K562 (cell line): ENCODE results near the gene ODAD4. TPM values are rescaled to one million over a fixed set of nuclear protein-coding genes. Genes with fewer than 3 reads are reported as not detected.

Experiments used
- ATF3 ChIP-seq, 2 experiments: fragments of 450-650 bp in 1 of 2; sonication (generic) in 1 of 2; formaldehyde crosslinking in 1 of 2; IDR thresholded peaks in 1 of 2; conservative IDR thresholded peaks in 1 of 2; 2 replicates each; pipeline versions ENCODE4 v1.6.1 to v1.8.1; 2016 to 2023; ENCODE audit warnings: mild to moderate bottlenecking in 2 of 2, moderate library complexity in 2 of 2, inconsistent platforms in 1 of 2, missing genetic modification reagents in 1 of 2
- BHLHE40 ChIP-seq: IDR thresholded peaks from 2 replicates; pipeline ENCODE4 v1.6.1; 2011; ENCODE audit warnings: low read length, improper control_type of control experiment
- CBFA2T2 ChIP-seq: fragments of 450-650 bp; conservative IDR thresholded peaks from 2 replicates; pipeline ENCODE4 v1.6.1; 2017; ENCODE audit warnings: mild to moderate bottlenecking
- DPF2 ChIP-seq: fragments of 450-650 bp; IDR thresholded peaks from 2 replicates; pipeline ENCODE4 v1.6.1; 2016
- EP300 ChIP-seq: IDR thresholded peaks from 2 replicates; pipeline ENCODE4 v1.6.1; 2012; ENCODE audit warnings: low read length, improper control_type of control experiment
- HIVEP1 ChIP-seq: fragments of 250-450 bp; sonication (Bioruptor Pico); IDR thresholded peaks from 2 replicates; pipeline ENCODE4 v1.4.0; 2020; ENCODE audit warnings: mild to moderate bottlenecking
- MEIS2 ChIP-seq: fragments of 450-650 bp; IDR thresholded peaks from 2 replicates; pipeline ENCODE4 v1.6.1; 2014; ENCODE audit warnings: mild to moderate bottlenecking; ENCODE audit not compliant: partially characterized antibody
- MLLT1 ChIP-seq, 2 experiments: fragments of 450-650 bp; IDR thresholded peaks; 2 replicates each; pipeline ENCODE4 v1.6.1; 2016
- MTA2 ChIP-seq: fragments of 450-650 bp; IDR thresholded peaks from 2 replicates; pipeline ENCODE4 v1.6.1; 2016; ENCODE audit warnings: low read depth
- PKNOX1 ChIP-seq: fragments of 450-650 bp; IDR thresholded peaks from 2 replicates; pipeline ENCODE4 v1.6.1; 2016
- PML ChIP-seq: IDR thresholded peaks from 2 replicates; pipeline ENCODE4 v1.6.1; 2012; ENCODE audit warnings: low read length, inconsistent platforms
- RBFOX2 ChIP-seq: fragments of 200-400 bp; formaldehyde crosslinking; IDR thresholded peaks from 2 replicates; pipeline ENCODE4 v1.6.1; 2017; ENCODE audit warnings: low read depth, mild to moderate bottlenecking, low read length, moderate library complexity
- SMAD3 ChIP-seq: fragments of 450-650 bp; formaldehyde crosslinking; conservative IDR thresholded peaks from 2 replicates; pipeline ENCODE4 v1.4.0; 2020; ENCODE audit warnings: mild to moderate bottlenecking
- SMAD4 ChIP-seq: fragments of 250-450 bp; sonication (Bioruptor Pico); conservative IDR thresholded peaks from 2 replicates; pipeline ENCODE4 v1.8.0; 2021; ENCODE audit warnings: inconsistent platforms, mild to moderate bottlenecking, moderate library complexity
- SPI1 ChIP-seq: IDR thresholded peaks from 2 replicates; pipeline ENCODE4 v1.6.1; 2011; ENCODE audit warnings: low read depth, low read length, control low read depth, borderline replicate concordance
- TCF3 ChIP-seq: sonication (generic); formaldehyde crosslinking; IDR thresholded peaks from 2 replicates; pipeline ENCODE4 v1.4.0; 2020; ENCODE audit warnings: mild to moderate bottlenecking, missing genetic modification reagents
- ZNF589 ChIP-seq: fragments of 200-800 bp; sonication (Bioruptor generic); IDR thresholded peaks from 2 replicates; pipeline ENCODE4 v1.6.1; 2016; ENCODE audit warnings: low read depth, missing genetic modification characterization, missing compliant biosample characterization
- ZNF766 ChIP-seq: fragments of 200-800 bp; sonication (Bioruptor generic); conservative IDR thresholded peaks from 2 replicates; pipeline ENCODE4 v1.6.1; 2016; ENCODE audit warnings: missing genetic modification characterization, missing compliant biosample characterization
- ZSCAN32 ChIP-seq: fragments of 450-650 bp; formaldehyde crosslinking; IDR thresholded peaks from 2 replicates; pipeline ENCODE4 v1.4.0; 2020; ENCODE audit warnings: mild to moderate bottlenecking, moderate library complexity
- polyA plus RNA-seq, 8 experiments: library from polyadenylated mRNA; depleted of rRNA in 4 of 8; stranded (reverse) in 5 of 8; unstranded in 3 of 8; fragments of >200 nt; fragmentation: Nextera tagmentation in 2 of 8; fragmentation: Illumina TruSeq in 1 of 8; extraction: Ambion mirVana in 2 of 8; extraction: Trizol in 1 of 8; gene quantifications; 2 replicates each; pipeline versions ENCODE4 v1.2.1 to v1.2.3, GENCODE V29; 2011 to 2014; ENCODE audit warnings: inconsistent platforms in 1 of 8, missing spikeins in 1 of 8
- total RNA-seq, 7 experiments: library from RNA; depleted of rRNA in 6 of 7; stranded (reverse); fragments of >200 nt in 6 of 7; fragmentation: Illumina TruSeq in 2 of 7; extraction: Trizol in 2 of 7; gene quantifications; 2 replicates each; pipeline versions ENCODE4 v1.2.1 to v1.2.3, GENCODE V29; 2011 to 2021; ENCODE audit warnings: low replicate concordance in 1 of 7
- TF ChIP-seq, protein P1 (sequence below): sonication (generic); formaldehyde crosslinking; IDR thresholded peaks from 2 replicates; pipeline ENCODE4 v1.8.0; 2022; ENCODE audit warnings: missing genetic modification reagents, mild to moderate bottlenecking, moderate library complexity, borderline replicate concordance

The ODAD4 gene
- total and polyA plus RNA-seq, 9 of the 15 experiments (the other 6 are each of a cell fraction or from before 2014, with no cell fraction given), result 0.09 to 0.98 (median 0.51) TPM

DNA sequence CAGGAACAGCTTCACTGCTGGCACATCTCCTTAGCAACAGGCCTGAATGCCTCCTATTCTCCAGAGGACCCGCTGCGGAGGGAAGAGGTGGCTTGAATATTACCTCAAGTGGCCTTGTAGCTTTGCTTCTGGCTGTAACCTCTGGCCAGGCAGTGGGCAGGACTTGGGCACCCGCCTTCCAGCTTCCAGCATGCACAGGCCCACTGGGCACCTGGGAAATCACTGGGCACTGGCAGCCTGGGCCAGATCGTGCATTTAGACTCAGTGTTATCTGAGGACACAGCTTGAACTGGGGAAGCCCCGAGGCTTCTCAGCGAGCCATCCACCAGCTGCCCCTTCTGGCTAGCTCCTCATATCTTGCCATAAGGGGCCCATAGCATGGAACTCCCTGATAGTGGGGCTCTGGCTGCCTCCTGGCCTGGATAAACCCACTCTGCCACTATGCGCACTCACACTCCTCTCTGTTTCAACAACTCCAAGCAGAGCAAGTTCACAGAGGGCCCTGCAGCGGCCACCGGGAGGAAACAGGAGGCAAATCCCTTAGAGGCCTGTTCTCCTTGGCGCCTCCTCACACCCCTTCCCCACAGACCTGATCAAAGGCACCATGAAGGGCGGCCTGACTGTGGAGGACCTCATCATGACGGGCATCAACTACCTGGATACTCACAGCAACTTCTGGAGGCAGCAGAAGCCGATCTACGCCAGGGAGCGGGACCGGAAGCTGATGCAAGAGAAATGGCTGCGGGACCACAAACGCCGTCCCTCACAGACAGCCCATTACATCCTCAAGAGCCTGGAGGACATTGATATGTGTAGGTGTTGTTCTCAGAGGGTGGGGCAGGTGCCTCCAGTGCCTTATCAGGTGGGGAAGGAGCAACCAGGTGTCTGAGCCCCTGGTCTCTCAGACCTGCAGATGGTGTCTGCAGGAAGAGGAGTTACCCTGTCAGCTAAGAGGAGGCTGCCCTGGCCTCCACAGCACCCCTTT is 7.8 kb downstream of the ODAD4 start (continued):
- TF ChIP-seq TCF3 (CRISPR knock-in tag) (peak; percentile 74), PML (peak; percentile 52; the same call in 1 of the 2 replicates), EP300 (peak; percentile 34; the same call in 1 of the 2 replicates), ZNF589 (CRISPR knock-in tag) (peak; percentile 69; the same call in 1 of the 2 replicates), RBFOX2 (peak; percentile 50; the same call in 1 of the 2 replicates), ZSCAN32 (CRISPR knock-in tag) (0 out of 2 replicates have a peak, but pooled peaks have one; percentile 22), SPI1 (no peak), SMAD3 (no peak), ATF3 (IDR thresholded peaks at IDR 0.05) (peak; percentile 76), ATF3 (CRISPR knock-in tag; conservative IDR thresholded peaks at IDR 0.05) (no peak), BHLHE40 (peak; percentile 17; the same call in 1 of the 2 replicates), MLLT1 (IDR thresholded peaks at IDR 0.05) (0 out of 4 replicates have a peak, but pooled peaks of 1 of the 2 experiments have one; percentile 27), DPF2 (0 out of 2 replicates have a peak, but pooled peaks have one; percentile 28), HIVEP1 (CRISPR knock-in tag) (no peak), CBFA2T2 (peak; percentile 93), SMAD4 (CRISPR knock-in tag) (peak; percentile 24; the same call in 1 of the 2 replicates), MEIS2 (no peak), PKNOX1 (0 out of 2 replicates have a peak, but pooled peaks have one; percentile 4), MTA2 (peak; percentile 65), ZNF766 (CRISPR knock-in tag) (0 out of 2 replicates have a peak, but pooled peaks have one; percentile 50)
- TF ChIP-seq, protein P1, sequence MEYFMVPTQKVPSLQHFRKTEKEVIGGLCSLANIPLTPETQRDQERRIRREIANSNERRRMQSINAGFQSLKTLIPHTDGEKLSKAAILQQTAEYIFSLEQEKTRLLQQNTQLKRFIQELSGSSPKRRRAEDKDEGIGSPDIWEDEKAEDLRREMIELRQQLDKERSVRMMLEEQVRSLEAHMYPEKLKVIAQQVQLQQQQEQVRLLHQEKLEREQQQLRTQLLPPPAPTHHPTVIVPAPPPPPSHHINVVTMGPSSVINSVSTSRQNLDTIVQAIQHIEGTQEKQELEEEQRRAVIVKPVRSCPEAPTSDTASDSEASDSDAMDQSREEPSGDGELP (CRISPR knock-in tag), result no peak
